Astrocyte (in vitro differentiated cells and primary cell): ENCODE results near the gene CCDC159.

Experiments
- EZH2 ChIP-seq: IDR thresholded peaks from 2 replicates; pipeline ENCODE4 v1.6.1; 2012; ENCODE audit warnings: mild to moderate bottlenecking, low read length, inconsistent platforms; ENCODE audit not compliant: insufficient read depth
- TF ChIP-seq, protein P1 (sequence below): IDR thresholded peaks from 2 replicates; pipeline ENCODE4 v1.5.1; 2011; ENCODE audit warnings: low read depth, mild to moderate bottlenecking, inconsistent platforms, low read length, moderate library complexity; ENCODE audit not compliant: insufficient read depth

- TF ChIP-seq, protein P1, sequence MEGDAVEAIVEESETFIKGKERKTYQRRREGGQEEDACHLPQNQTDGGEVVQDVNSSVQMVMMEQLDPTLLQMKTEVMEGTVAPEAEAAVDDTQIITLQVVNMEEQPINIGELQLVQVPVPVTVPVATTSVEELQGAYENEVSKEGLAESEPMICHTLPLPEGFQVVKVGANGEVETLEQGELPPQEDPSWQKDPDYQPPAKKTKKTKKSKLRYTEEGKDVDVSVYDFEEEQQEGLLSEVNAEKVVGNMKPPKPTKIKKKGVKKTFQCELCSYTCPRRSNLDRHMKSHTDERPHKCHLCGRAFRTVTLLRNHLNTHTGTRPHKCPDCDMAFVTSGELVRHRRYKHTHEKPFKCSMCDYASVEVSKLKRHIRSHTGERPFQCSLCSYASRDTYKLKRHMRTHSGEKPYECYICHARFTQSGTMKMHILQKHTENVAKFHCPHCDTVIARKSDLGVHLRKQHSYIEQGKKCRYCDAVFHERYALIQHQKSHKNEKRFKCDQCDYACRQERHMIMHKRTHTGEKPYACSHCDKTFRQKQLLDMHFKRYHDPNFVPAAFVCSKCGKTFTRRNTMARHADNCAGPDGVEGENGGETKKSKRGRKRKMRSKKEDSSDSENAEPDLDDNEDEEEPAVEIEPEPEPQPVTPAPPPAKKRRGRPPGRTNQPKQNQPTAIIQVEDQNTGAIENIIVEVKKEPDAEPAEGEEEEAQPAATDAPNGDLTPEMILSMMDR, result no peak
- no peak for TF ChIP-seq EZH2
These were observed 13.5 kb upstream of the CCDC159 start for GRCh38 chr19:11332822-11333221.
